ENCODE data around the gene ATP2B2. TPM values are rescaled to one million over a fixed set of nuclear protein-coding genes. Genes with fewer than 3 reads are reported as not detected.

Gene ATP2B2
- total and polyA plus RNA-seq, 8 donors: 0.11 to 0.75 (median 0.21) TPM

DNA sequence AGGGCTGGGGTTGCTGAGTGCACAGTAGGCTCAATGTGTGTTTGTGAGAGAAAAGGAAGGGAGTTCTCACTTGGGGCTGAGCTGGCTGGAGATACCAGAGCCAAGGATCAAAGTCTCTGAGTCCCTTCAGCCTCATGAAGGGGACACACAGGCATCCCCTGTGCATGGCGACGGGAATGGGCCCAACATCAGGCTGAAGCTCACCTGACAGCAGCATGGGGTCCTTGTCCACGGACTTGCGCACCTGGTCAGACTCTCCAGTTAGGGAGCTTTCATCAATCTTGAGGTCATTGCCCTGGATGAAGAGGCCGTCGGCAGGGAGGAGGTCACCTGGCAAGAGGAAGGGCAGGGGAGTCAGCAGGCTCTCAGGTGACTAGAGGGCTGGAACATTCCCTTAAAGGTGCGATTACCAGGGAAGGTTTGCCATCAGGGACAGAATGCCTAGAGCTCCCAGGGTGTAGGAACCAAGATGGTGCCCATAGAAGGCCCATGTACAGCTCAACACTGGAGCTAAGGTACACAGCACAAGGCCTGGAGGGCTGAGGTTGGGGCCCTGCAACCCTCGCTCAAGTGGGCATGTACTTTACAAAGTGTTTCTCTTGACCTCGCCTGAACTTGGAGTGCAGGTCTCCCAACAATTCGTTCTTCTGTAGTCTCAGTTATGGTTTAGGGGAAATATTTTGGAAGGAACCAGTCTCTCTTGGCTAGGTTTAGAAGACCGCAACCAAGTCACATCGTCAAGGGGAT, 104.5 kb downstream of the ATP2B2 start:
- intact Hi-C loops (cut with DNase I): no loop called here
- Histone ChIP-seq H3K4me3 (no peak overlapping the region), H3K36me3 (no peaks in the 10 kb centered on the region), H3K27ac (no peak overlapping the region), H3K27me3 (no peaks in the 10 kb centered on the region), H3K9me3 (no peaks in the 10 kb centered on the region), H3K4me1 (no peaks in the 10 kb centered on the region)
- 82 to 83% methylated on average over 12 of the region's 12 CpGs for WGBS, 2 donors
- no peak for DNase-seq
- no peak for ATAC-seq
- FAIRE-seq: no peak
- TF ChIP-seq, protein P1, sequence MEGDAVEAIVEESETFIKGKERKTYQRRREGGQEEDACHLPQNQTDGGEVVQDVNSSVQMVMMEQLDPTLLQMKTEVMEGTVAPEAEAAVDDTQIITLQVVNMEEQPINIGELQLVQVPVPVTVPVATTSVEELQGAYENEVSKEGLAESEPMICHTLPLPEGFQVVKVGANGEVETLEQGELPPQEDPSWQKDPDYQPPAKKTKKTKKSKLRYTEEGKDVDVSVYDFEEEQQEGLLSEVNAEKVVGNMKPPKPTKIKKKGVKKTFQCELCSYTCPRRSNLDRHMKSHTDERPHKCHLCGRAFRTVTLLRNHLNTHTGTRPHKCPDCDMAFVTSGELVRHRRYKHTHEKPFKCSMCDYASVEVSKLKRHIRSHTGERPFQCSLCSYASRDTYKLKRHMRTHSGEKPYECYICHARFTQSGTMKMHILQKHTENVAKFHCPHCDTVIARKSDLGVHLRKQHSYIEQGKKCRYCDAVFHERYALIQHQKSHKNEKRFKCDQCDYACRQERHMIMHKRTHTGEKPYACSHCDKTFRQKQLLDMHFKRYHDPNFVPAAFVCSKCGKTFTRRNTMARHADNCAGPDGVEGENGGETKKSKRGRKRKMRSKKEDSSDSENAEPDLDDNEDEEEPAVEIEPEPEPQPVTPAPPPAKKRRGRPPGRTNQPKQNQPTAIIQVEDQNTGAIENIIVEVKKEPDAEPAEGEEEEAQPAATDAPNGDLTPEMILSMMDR (IDR thresholded peaks at IDR 0.05): no peak

DNA sequence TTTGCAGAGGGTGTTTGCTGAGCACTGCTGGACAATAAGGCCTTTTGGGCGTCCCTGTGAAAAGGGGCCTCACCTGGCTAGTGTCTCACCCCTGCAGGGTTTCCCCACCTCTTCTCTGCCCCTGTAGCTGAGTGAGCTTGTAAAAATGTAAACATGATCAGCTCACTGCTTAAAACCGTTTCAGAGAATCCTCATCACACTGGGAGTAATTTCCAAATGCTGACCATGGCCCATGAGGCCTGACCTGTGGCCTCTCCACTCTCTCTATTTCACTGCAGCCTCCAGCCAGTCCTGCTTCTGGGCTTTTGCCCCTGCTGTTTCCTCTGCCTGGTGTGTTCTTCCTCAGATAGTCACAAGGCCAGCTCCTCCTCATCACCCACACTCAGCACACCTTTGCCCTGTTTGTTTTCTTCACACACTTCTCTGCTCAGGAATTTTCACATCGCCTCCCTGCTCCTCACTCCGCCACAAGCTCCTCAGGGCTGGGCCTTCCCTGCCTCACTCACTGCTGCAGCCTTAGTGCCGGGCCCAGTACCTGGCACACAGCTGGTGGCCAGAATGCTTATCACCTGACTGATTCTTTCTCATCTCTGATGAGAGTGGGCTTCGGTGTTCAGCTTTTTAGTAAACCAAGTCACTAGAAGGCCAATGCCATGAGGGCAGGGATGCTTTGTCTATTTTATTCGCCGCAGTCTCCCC, 105.2 kb downstream of the ATP2B2 start:
- TF ChIP-seq, protein P1 (IDR thresholded peaks at IDR 0.05): no peak
- intact Hi-C loops (cut with DNase I): no loop called here
- FAIRE-seq: no peak

DNA sequence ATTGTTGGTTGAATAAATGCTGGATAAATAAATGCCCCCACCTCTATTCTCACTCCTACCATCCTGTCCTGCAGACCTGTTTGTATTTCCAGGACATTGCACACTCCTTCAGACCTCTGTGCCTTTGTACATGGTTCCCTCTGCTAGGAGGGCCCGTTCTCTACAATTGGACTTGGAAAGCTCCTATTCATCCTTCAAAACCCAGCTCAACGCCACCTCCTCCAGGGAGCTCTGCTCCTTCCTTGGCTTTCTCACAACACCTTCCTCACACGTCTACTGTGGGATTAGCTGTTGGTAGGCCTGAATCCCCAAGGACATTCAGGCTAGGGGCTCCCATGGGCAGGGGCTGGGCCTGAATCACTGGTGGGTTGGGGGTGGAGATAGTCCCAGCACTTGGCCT, 105.8 kb downstream of the ATP2B2 start:
- TF ChIP-seq, protein P1 (IDR thresholded peaks at IDR 0.05): no peak
- no peak for FAIRE-seq
- 77 to 89% methylated on average over 3 of the region's 3 CpGs for WGBS, 2 donors
- H3K36me3 ChIP-seq: no peaks in the 10 kb centered on the region
- H3K27me3 ChIP-seq: no peaks in the 10 kb centered on the region
- no peak for DNase-seq
- no peak overlapping the region for H3K4me3 ChIP-seq
- no peak overlapping the region for H3K27ac ChIP-seq
- no peaks in the 10 kb centered on the region for H3K9me3 ChIP-seq
- no peak for ATAC-seq
- no peaks in the 10 kb centered on the region for H3K4me1 ChIP-seq
- intact Hi-C loops (cut with DNase I): no loop called here

More for the DNA sequence above, 105.2 kb downstream of the ATP2B2 start:
- Histone ChIP-seq H3K4me3 (no peak overlapping the region), H3K4me1 (no peaks in the 10 kb centered on the region), H3K9me3 (no peaks in the 10 kb centered on the region), H3K27ac (no peak overlapping the region), H3K27me3 (no peaks in the 10 kb centered on the region), H3K36me3 (no peaks in the 10 kb centered on the region)
- 72 to 74% methylated on average over 8 of the region's 8 CpGs for WGBS, 2 donors
- DNase-seq: no peak
- no peak for ATAC-seq

DNA sequence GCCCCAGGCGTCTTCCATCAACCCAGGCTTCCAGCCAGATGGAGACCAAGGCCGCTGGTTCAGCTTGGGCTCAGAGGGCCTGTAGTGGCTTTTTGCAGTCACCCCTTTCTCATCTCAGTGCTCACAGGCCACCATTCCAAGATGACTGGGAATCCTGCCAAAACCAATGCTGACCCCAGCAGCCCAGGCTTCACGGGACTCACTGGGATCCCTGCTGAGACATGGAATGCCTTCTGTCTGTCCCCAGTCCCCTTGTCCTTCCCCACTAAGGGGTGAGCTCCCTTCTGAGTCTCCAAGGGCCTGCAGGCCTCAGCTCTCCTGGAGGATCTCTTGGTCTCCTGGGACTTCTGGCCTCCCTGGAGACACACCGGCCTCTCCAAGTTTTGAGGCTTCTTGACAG, 107.0 kb downstream of the ATP2B2 start:
- ATAC-seq (no peak), DNase-seq (no peak), FAIRE-seq (no peak)
- no peak overlapping the region for H3K4me3 ChIP-seq
- H3K27me3 ChIP-seq: no peaks in the 10 kb centered on the region
- no peak overlapping the region for H3K27ac ChIP-seq
- intact Hi-C loops (cut with DNase I): no loop called here
- TF ChIP-seq, protein P1 (IDR thresholded peaks at IDR 0.05): no peak
- no peaks in the 10 kb centered on the region for H3K4me1 ChIP-seq
- 58 to 69% methylated on average over 4 of the region's 4 CpGs for WGBS, 2 donors
- no peaks in the 10 kb centered on the region for H3K9me3 ChIP-seq
- H3K36me3 ChIP-seq: no peaks in the 10 kb centered on the region

DNA sequence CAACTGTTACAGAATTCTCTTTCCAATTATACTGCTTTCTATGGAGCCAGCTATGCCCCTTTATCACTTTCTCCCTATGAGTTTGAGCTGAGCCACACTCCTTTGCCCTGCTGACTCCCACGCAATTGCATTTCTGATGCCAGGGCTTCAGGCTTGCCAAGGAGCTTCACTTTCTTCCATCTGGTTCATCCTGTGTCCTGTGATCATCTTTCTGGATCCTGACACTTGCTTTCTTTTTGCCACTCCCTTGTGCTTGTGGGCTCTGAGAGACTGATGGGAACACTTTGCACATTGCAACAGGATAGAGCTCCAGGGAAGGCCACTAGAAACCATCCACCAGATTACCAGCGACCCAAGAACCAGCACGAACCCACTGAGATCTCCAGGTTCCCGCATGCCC, 107.5 kb downstream of the ATP2B2 start:
- intact Hi-C loops (cut with DNase I): no loop called here
- TF ChIP-seq, protein P1 (IDR thresholded peaks at IDR 0.05): no peak
- WGBS, 2 donors: 67 to 74% methylated on average over 4 of the region's 4 CpGs
- Histone ChIP-seq H3K27ac (no peak overlapping the region), H3K9me3 (no peaks in the 10 kb centered on the region), H3K27me3 (no peaks in the 10 kb centered on the region), H3K36me3 (no peaks in the 10 kb centered on the region), H3K4me1 (no peaks in the 10 kb centered on the region), H3K4me3 (no peak overlapping the region)
- no peak for ATAC-seq
- no peak for DNase-seq
- no peak for FAIRE-seq

All from pancreas (tissue), 10 donors.